Psoas muscle (tissue), 8 donors: Measurements from ENCODE around the gene MAPKBP1. TPM values are rescaled to one million over a fixed set of nuclear protein-coding genes. Genes with fewer than 3 reads are reported as not detected.

Experiments
- ATAC-seq, 4 donors: fragments of 200-7000 bp; cut with Tn5 transposase; one replicate each; pipeline ENCODE4 v1.9.1; 2020; ENCODE audit warnings: moderate library complexity in 3 of 4, mild to moderate bottlenecking in 2 of 4
- DNase-seq, 2 donors: peaks; one replicate each; pipeline ENCODE4 v3.0.0-alpha.2; 2020
- H3K27ac ChIP-seq: fragments of 200-600 bp; one replicate; pipeline ENCODE4 v1.8.0; 2022
- H3K27me3 ChIP-seq, 3 donors: fragments of 200-600 bp in 1 of 3; one replicate each; pipeline versions ENCODE4 v1.6.1 to v1.8.0; 2013 to 2022; ENCODE audit warnings: low read length in 2 of 3, mild to moderate bottlenecking in 2 of 3, moderate library complexity in 1 of 3; ENCODE audit not compliant: insufficient read depth in 3 of 3
- H3K36me3 ChIP-seq, 2 donors: fragments of 200-600 bp in 1 of 2; one replicate each; pipeline versions ENCODE4 v1.6.1 to v1.8.0; 2013 to 2022; ENCODE audit warnings: low read depth in 1 of 2, mild to moderate bottlenecking in 1 of 2, moderate library complexity in 1 of 2; ENCODE audit not compliant: insufficient read depth in 1 of 2
- H3K4me1 ChIP-seq: fragments of 200-600 bp; one replicate; pipeline ENCODE4 v1.8.0; 2022
- H3K4me3 ChIP-seq: fragments of 200-600 bp; one replicate; pipeline ENCODE4 v1.8.0; 2022; ENCODE audit warnings: mild to moderate bottlenecking
- H3K9me3 ChIP-seq: fragments of 200-600 bp; one replicate; pipeline ENCODE4 v1.8.0; 2022
- CTCF ChIP-seq: fragments of 200-600 bp; IDR thresholded peaks from one replicate; pipeline ENCODE4 v1.8.0; 2022; ENCODE audit warnings: antibody characterized with exemption
- WGBS, 3 donors: extraction: QIAGEN DNeasy Blood & Tissue Kit; methylation state at CpG; one replicate each; pipeline versions ENCODE4 v1.1.6 to v1.1.7; 2013; 5-methylcytosine and 5-hydroxymethylcytosine counted together
- intact Hi-C, 2 donors: fragments of 100-400 bp; cut with DNase I; formaldehyde crosslinking; loops; one replicate each; pipeline versions ENCODE4 v1.11.0 to v1.14.2; 2022
- polyA plus RNA-seq, 3 donors: library from polyadenylated mRNA; stranded (reverse); fragments of 200-250 nt; gene quantifications; one replicate each; pipeline ENCODE4 v1.2.3, GENCODE V29; 2013
- total RNA-seq, 4 donors: library from RNA; stranded (reverse); fragmentation: NEBNext Ultra II Directional in 2 of 4; extraction: Animal tissue kit (Norgen Biotek cat#: 25700) in 2 of 4; gene quantifications; one replicate each; pipeline versions ENCODE4 v1.2.1 to v1.2.4, GENCODE V29; 2021 to 2023
- donor health status: healthy with polysubstance abuse.
- donor health status: DM: no; HTN: no; CAD: no; lungs with moderate emphysema.
- donor health status: Bipolar disorder and iron deficiency.
- donor health status: healthy.
- donor health status: DM: yes; HTN: yes; CAD: no.
- donor health status: DM: no; HTN: no; CAD: no.
- donor health status: DM: no; HTN: no; CAD: no.
- donor health status: DM: yes; HTN: yes; CAD: no.

MAPKBP1 gene
- total and polyA plus RNA-seq, 7 donors: 2.4 to 10.3 (median 7.1) TPM

GRCh38 chr15:41814534-41814933, 40.2 kb downstream of the MAPKBP1 start:
- TF ChIP-seq CTCF: no peak
- 87 to 94% (median 93%) methylated on average over 5 of the region's 5 CpGs for WGBS, 3 donors
- Histone ChIP-seq H3K4me3 (no peak overlapping the region), H3K9me3 (no peaks in the 10 kb centered on the region), H3K4me1 (no peaks in the 10 kb centered on the region), H3K36me3 (peaks cover 3 to 68% of the 10 kb centered on the region in 2 donors), H3K27me3 (no peaks in the 10 kb centered on the region), H3K27ac (no peak overlapping the region)
- ATAC-seq (no peak), DNase-seq (no peak)
- intact Hi-C loops: loop anchor here in 1 of 2 donors (5.0 kb wide), 2 partner anchors 257 to 347 kb away; partner anchors contain the start of gene TYRO3

GRCh38 chr15:41816788-41817187, 42.5 kb downstream of the MAPKBP1 start:
- Histone ChIP-seq H3K36me3 (peaks cover 3 to 90% of the 10 kb centered on the region in 2 donors), H3K4me3 (no peak overlapping the region), H3K27me3 (no peaks in the 10 kb centered on the region), H3K27ac (no peak overlapping the region), H3K4me1 (no peaks in the 10 kb centered on the region), H3K9me3 (no peaks in the 10 kb centered on the region)
- peak in 1 of 2 donors; percentile 51 for DNase-seq
- no peak for ATAC-seq
- no peak for TF ChIP-seq CTCF
- intact Hi-C loops: loop anchor here in 1 of 2 donors (5.0 kb wide), 1 partner anchor 214 kb away; no protein-coding TSS in a partner anchor
- WGBS, 3 donors: 94 to 96% (median 95%) methylated on average over 9 of the region's 9 CpGs

- no peak for DNase-seq
- peaks cover 3 to 93% of the 10 kb centered on the region in 2 donors for H3K36me3 ChIP-seq
- intact Hi-C loops: loop anchor here in 1 of 2 donors (5.0 kb wide), 1 partner anchor 215 kb away; no protein-coding TSS in a partner anchor
Observed at GRCh38 chr15:41817327-41817726, 43.0 kb downstream of the MAPKBP1 start.

GRCh38 chr15:41817781-41818180, 43.5 kb downstream of the MAPKBP1 start:
- TF ChIP-seq CTCF: no peak
- Histone ChIP-seq H3K27me3 (no peaks in the 10 kb centered on the region), H3K4me1 (no peaks in the 10 kb centered on the region), H3K27ac (no peak overlapping the region), H3K4me3 (no peak overlapping the region), H3K9me3 (no peaks in the 10 kb centered on the region), H3K36me3 (peaks cover 3 to 93% of the 10 kb centered on the region in 2 donors)
- no peak for DNase-seq
- ATAC-seq: no peak
- 84 to 90% (median 88%) methylated on average over 6 of the region's 6 CpGs for WGBS, 3 donors
- intact Hi-C loops: loop anchor here in 1 of 2 donors (5.0 kb wide), 1 partner anchor 215 kb away; no protein-coding TSS in a partner anchor

More at GRCh38 chr15:41817327-41817726, 43.0 kb downstream of the MAPKBP1 start:
- no peak overlapping the region for H3K4me3 ChIP-seq
- H3K4me1 ChIP-seq: no peaks in the 10 kb centered on the region
- H3K9me3 ChIP-seq: no peaks in the 10 kb centered on the region
- WGBS, 3 donors: 87 to 89% (median 89%) methylated on average over 14 of the region's 14 CpGs
- ATAC-seq: no peak
- no peak overlapping the region for H3K27ac ChIP-seq
- TF ChIP-seq CTCF: no peak
- H3K27me3 ChIP-seq: no peaks in the 10 kb centered on the region
